ENCODE results near the gene RALGAPB.
"Not testable (repeated sequence)": the region's sequence is repeated elsewhere in the genome, so short reads cannot be mapped to it uniquely, and the experiment has no call there.

RALGAPB gene

GRCh38 chr20:38589967-38590675 lies 117.5 kb downstream of the RALGAPB start:
- DNase-seq = no peak

GRCh38 chr20:38590676-38591473 lies 118.2 kb downstream of the RALGAPB start:
- DNase-seq = no peak

- no peak for DNase-seq
Measured at GRCh38 chr20:38591474-38592410, 119.1 kb downstream of the RALGAPB start.

- DNase-seq = not testable (repeated sequence)
Measured at GRCh38 chr20:38592411-38592790, 119.8 kb downstream of the RALGAPB start.

- DNase-seq = not testable (repeated sequence)
Measured at GRCh38 chr20:38594281-38594680, 121.6 kb downstream of the RALGAPB start.

- not testable (repeated sequence) for DNase-seq
Measured at GRCh38 chr20:38595886-38596285, 123.2 kb downstream of the RALGAPB start.

GRCh38 chr20:38599410-38599882 lies 126.8 kb downstream of the RALGAPB start:
- DNase-seq = no peak

GRCh38 chr20:38600057-38600456 lies 127.4 kb downstream of the RALGAPB start:
- no peak for DNase-seq

- no peak for DNase-seq
Measured at GRCh38 chr20:38601216-38602184, 128.9 kb downstream of the RALGAPB start, which contains the start of gene ARHGAP40. ARHGAP40 (plus strand) TSS chr20:38601809.

GRCh38 chr20:38602185-38602581 lies 129.5 kb downstream of the RALGAPB start:
- no peak for DNase-seq

- no peak for DNase-seq
Measured at GRCh38 chr20:38603286-38603685, 130.6 kb downstream of the RALGAPB start.

- no peak for DNase-seq
Measured at GRCh38 chr20:38604873-38605303, 132.2 kb downstream of the RALGAPB start.

- no peak for DNase-seq
Measured at GRCh38 chr20:38607351-38607750, 134.7 kb downstream of the RALGAPB start.

GRCh38 chr20:38608188-38608587 lies 135.5 kb downstream of the RALGAPB start:
- no peak for DNase-seq

- no peak for DNase-seq
Measured at GRCh38 chr20:38609815-38610214, 137.2 kb downstream of the RALGAPB start.

- DNase-seq = no peak
Measured at GRCh38 chr20:38610521-38610920, 137.9 kb downstream of the RALGAPB start.

GRCh38 chr20:38612751-38613515 lies 140.3 kb downstream of the RALGAPB start:
- no peak for DNase-seq

- no peak for DNase-seq
Measured at GRCh38 chr20:38615283-38615682, 142.6 kb downstream of the RALGAPB start.

- no peak for DNase-seq
Measured at GRCh38 chr20:38616457-38616856, 143.8 kb downstream of the RALGAPB start.

GRCh38 chr20:38617011-38617829 lies 144.6 kb downstream of the RALGAPB start:
- no peak for DNase-seq
